Lower lobe of right lung (tissue), 2 donors: Measurements from ENCODE around the gene PDE4B. TPM values are rescaled to one million over a fixed set of nuclear protein-coding genes. Genes with fewer than 3 reads are reported as not detected.

ENCODE experiments used
- ATAC-seq, 2 donors: fragments of 200-7000 bp; cut with Tn5 transposase; one replicate each; pipeline ENCODE4 v1.9.1; 2020 to 2022; ENCODE audit warnings: mild to moderate bottlenecking in 2 of 2, moderate library complexity in 2 of 2
- DNase-seq: peaks from one replicate; pipeline ENCODE4 v3.0.0-alpha.2; 2020
- H3K27ac ChIP-seq: fragments of 200-600 bp; one replicate; pipeline ENCODE4 v1.8.0; 2022
- H3K27me3 ChIP-seq: fragments of 200-600 bp; one replicate; pipeline ENCODE4 v1.8.0; 2022; ENCODE audit warnings: low read depth
- H3K36me3 ChIP-seq: fragments of 200-600 bp; one replicate; pipeline ENCODE4 v1.8.0; 2022; ENCODE audit warnings: mild to moderate bottlenecking
- H3K4me1 ChIP-seq: fragments of 200-600 bp; one replicate; pipeline ENCODE4 v1.8.0; 2022
- H3K4me3 ChIP-seq: fragments of 200-600 bp; one replicate; pipeline ENCODE4 v1.8.0; 2022; ENCODE audit warnings: mild to moderate bottlenecking
- H3K9me3 ChIP-seq: fragments of 200-600 bp; one replicate; pipeline ENCODE4 v1.8.0; 2022
- intact Hi-C: fragments of 100-400 bp; cut with DNase I; formaldehyde crosslinking; loops from one replicate; pipeline ENCODE4 v1.11.0; 2022
- total RNA-seq: library from RNA; stranded (reverse); fragmentation: NEBNext Ultra II Directional; extraction: Animal tissue kit (Norgen Biotek cat#: 25700); gene quantifications from one replicate; pipeline ENCODE4 v1.2.1, GENCODE V29; 2021
- TF ChIP-seq, protein P1 (sequence below): fragments of 200-600 bp; IDR thresholded peaks from one replicate; pipeline ENCODE4 v1.8.0; 2022; ENCODE audit warnings: antibody characterized with exemption, mild to moderate bottlenecking
- donor health status: DM: no; HTN: yes; CAD: no; lungs with severe emphysema.

PDE4B gene
- total RNA-seq, 1 donor from 2014 or later: 26.9 TPM

DNA sequence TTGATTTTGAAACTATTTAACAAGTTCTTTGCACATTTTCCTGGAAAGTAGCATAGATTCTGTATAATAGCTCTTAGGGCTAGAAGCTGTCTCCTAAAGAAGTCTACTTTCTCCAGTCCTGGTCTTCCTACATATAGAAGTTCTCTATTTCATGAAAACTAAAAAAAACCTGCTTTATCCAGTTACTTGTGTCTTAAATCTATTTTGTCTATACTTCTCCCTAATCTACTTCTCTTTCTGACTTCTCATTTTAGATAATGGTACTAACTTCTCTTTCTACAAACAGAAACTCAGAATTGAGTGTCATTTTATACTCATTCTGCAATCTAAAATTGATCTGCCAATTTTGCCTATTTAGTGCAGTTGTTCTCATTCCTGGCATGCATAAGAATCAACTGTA lies 28.7 kb downstream of the PDE4B start:
- no peaks in the 10 kb centered on the region for H3K36me3 ChIP-seq
- no peaks in the 10 kb centered on the region for H3K9me3 ChIP-seq
- ATAC-seq (peak in 1 of 2 donors; percentile 17), DNase-seq (no peak)
- no peak overlapping the region for H3K27ac ChIP-seq
- TF ChIP-seq, protein P1, sequence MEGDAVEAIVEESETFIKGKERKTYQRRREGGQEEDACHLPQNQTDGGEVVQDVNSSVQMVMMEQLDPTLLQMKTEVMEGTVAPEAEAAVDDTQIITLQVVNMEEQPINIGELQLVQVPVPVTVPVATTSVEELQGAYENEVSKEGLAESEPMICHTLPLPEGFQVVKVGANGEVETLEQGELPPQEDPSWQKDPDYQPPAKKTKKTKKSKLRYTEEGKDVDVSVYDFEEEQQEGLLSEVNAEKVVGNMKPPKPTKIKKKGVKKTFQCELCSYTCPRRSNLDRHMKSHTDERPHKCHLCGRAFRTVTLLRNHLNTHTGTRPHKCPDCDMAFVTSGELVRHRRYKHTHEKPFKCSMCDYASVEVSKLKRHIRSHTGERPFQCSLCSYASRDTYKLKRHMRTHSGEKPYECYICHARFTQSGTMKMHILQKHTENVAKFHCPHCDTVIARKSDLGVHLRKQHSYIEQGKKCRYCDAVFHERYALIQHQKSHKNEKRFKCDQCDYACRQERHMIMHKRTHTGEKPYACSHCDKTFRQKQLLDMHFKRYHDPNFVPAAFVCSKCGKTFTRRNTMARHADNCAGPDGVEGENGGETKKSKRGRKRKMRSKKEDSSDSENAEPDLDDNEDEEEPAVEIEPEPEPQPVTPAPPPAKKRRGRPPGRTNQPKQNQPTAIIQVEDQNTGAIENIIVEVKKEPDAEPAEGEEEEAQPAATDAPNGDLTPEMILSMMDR: no peak
- H3K4me1 ChIP-seq: no peaks in the 10 kb centered on the region
- H3K4me3 ChIP-seq: no peak overlapping the region
- intact Hi-C loops: no loop called here
- H3K27me3 ChIP-seq: no peaks in the 10 kb centered on the region

DNA sequence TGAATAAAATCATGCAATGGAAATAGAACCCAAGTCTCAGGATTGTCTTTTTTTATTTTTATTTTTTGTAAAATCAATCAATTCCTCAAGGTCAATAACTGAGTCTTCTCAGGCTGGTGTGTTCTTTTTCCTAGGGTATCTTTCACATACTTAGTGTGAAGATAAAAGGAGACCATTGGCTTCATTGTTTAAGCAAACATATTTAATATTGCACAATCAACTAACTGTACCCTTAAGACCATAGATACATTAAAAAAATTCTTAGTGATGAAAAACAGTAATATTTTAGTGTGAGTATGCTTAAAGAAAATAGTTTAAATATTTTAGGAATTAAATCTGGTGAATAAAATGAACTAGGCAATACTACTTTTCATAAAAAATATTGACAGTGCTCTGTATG lies 31.4 kb downstream of the PDE4B start:
- intact Hi-C loops: no loop called here
- no peaks in the 10 kb centered on the region for H3K9me3 ChIP-seq
- no peak overlapping the region for H3K4me3 ChIP-seq
- ATAC-seq: no peak
- TF ChIP-seq, protein P1: no peak
- H3K36me3 ChIP-seq: no peaks in the 10 kb centered on the region
- no peaks in the 10 kb centered on the region for H3K4me1 ChIP-seq
- no peaks in the 10 kb centered on the region for H3K27me3 ChIP-seq
- no peak for DNase-seq
- no peak overlapping the region for H3K27ac ChIP-seq

DNA sequence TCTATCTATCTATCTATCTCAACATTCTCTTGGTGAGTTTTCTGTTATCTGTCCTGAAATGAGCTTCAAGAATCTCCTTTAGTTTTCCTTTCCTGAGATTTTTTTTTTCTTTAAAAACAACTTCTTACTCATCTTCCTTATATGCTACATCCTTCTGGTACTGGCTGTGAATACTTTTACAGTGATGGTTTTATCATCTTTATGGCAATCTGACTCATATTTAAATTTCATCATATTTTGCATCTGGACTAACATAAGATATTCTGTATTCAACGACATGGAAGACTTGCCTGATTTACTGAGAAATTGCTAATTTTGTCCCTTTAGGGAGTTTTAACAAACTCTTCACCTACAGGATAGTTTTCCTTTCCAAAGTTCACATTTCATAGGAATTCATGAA lies 33.0 kb downstream of the PDE4B start:
- H3K27me3 ChIP-seq: no peaks in the 10 kb centered on the region
- H3K4me3 ChIP-seq: no peak overlapping the region
- H3K36me3 ChIP-seq: no peaks in the 10 kb centered on the region
- TF ChIP-seq, protein P1: no peak
- H3K4me1 ChIP-seq: no peaks in the 10 kb centered on the region
- DNase-seq (no peak), ATAC-seq (no peak)
- no peak overlapping the region for H3K27ac ChIP-seq
- H3K9me3 ChIP-seq: no peaks in the 10 kb centered on the region
- intact Hi-C loops: no loop called here

DNA sequence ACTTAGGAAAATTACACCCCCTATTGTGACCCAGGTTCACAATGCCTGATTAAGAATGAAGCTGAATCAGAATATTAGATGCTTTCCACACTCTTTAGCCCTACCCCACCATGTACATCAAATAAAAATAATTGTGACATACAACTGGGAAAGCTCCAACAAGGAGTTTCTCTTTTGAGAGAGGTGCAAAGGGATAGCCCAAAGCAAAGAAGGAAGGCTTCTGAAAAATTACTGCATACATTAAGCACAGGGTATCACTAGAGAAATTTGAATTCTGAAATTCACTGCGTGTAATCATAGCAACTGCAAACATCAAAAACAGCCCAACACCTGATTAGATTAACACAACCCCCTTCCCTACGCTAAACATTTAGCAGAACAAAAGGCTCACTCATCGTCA lies 34.1 kb downstream of the PDE4B start:
- intact Hi-C loops: no loop called here
- Histone ChIP-seq H3K27me3 (no peaks in the 10 kb centered on the region), H3K4me1 (no peaks in the 10 kb centered on the region), H3K4me3 (no peak overlapping the region), H3K27ac (no peak overlapping the region), H3K36me3 (no peaks in the 10 kb centered on the region), H3K9me3 (no peaks in the 10 kb centered on the region)
- TF ChIP-seq, protein P1: no peak
- DNase-seq (no peak), ATAC-seq (no peak)

DNA sequence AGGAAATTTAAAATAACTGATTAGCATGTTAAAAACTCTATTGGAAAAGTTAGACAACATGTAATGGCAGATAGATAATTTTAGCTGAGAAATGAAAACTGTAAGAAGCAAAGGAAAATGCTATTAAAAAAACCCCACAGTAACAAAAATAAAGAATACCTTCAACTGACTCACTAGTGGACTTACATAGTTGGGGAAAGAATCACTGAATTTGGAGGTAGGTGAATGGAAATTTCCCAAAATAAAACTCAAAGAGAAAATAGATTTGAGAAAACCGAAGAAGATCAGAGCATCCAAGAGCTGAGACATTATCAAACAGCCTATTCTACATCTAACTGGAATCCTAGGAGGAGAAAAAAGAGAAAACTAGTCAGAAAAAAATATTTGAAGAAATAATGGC lies 34.7 kb downstream of the PDE4B start:
- no peaks in the 10 kb centered on the region for H3K4me1 ChIP-seq
- TF ChIP-seq, protein P1: no peak
- DNase-seq: no peak
- intact Hi-C loops: no loop called here
- no peaks in the 10 kb centered on the region for H3K27me3 ChIP-seq
- no peak overlapping the region for H3K4me3 ChIP-seq
- H3K27ac ChIP-seq: no peak overlapping the region
- no peaks in the 10 kb centered on the region for H3K9me3 ChIP-seq
- no peaks in the 10 kb centered on the region for H3K36me3 ChIP-seq
- ATAC-seq: no peak

DNA sequence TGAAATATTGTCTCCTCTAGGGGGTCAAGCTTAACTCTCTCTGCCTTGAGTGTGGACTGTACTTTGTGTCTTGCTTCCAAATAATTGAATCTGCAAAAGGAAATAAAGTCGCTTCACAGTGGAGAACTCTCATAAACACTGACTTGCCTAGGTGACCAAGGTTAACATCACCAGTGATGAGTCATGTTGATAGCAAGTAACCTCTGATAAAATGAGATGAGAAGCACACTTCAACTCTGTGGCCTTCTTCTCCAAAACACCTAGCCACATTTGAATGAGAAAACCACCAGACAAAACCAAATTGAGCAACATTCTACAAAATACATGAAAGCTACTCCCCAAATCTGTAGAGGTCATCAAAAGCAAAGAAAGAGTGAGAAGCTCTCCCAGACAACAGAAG lies 37.6 kb downstream of the PDE4B start:
- TF ChIP-seq, protein P1: no peak
- no peaks in the 10 kb centered on the region for H3K9me3 ChIP-seq
- H3K27ac ChIP-seq: no peak overlapping the region
- ATAC-seq (no peak), DNase-seq (no peak)
- H3K27me3 ChIP-seq: no peaks in the 10 kb centered on the region
- H3K4me1 ChIP-seq: no peaks in the 10 kb centered on the region
- H3K36me3 ChIP-seq: no peaks in the 10 kb centered on the region
- H3K4me3 ChIP-seq: no peak overlapping the region
- intact Hi-C loops: no loop called here
